GM12878 (cell line): ENCODE data around the gene PKHD1. TPM values are rescaled to one million over a fixed set of nuclear protein-coding genes. Genes with fewer than 3 reads are reported as not detected.

ENCODE experiments used
- ATAC-seq: fragments of 200-7000 bp; cut with Tn5 transposase; 3 replicates; pipeline ENCODE4 v1.9.1; 2020; ENCODE audit warnings: mild to moderate bottlenecking, moderate library complexity
- BruUV-seq: library from RNA; stranded (reverse); fragments of 400-500 nt; replicated peaks from 2 replicates; lab custom pipeline; 2021; lab: Mats Ljungman, UMichigan
- CTCF ChIA-PET: fragments of 300-600 bp; sonication (Branson Sonifier 250); formaldehyde crosslinking; extraction: SDS; loops from one replicate; lab custom pipeline; 2021; ENCODE audit warnings: inconsistent platforms; lab: Yijun Ruan, JAX
- POLR2A ChIA-PET: fragments of 350-600 bp; formaldehyde crosslinking; extraction: SDS; loops from one replicate; lab custom pipeline; 2021; ENCODE audit warnings: inconsistent platforms; lab: Charles Lee
- RAD21 ChIA-PET: fragments of 300-600 bp; sonication (Branson Sonifier 250); formaldehyde crosslinking; loops from one replicate; lab custom pipeline; 2023; ENCODE audit warnings: antibody characterized with exemption; ENCODE audit not compliant: unreplicated experiment; lab: Charles Lee
- SMC1A ChIA-PET: fragments of 300-600 bp; sonication (Branson Sonifier 250); formaldehyde crosslinking; loops from one replicate; lab custom pipeline; 2023; ENCODE audit not compliant: unreplicated experiment, uncharacterized antibody; lab: Charles Lee
- DNase-seq: peaks from one replicate; pipeline ENCODE4 v3.0.0-alpha.2; 2011; ENCODE audit warnings: low read depth, low spot score
- FAIRE-seq: peaks from 3 replicates; lab custom pipeline; 2011; peaks lifted over from hg19 to GRCh38; lab: Jason Lieb, UNC
- H2AFZ ChIP-seq: 2 replicates; pipeline ENCODE4 v1.6.0; 2011; ENCODE audit warnings: low read depth, low read length, control low read depth; ENCODE audit not compliant: control insufficient read depth
- H3K27ac ChIP-seq: 2 replicates; pipeline ENCODE4 v1.5.1; 2011; ENCODE audit warnings: control low read depth; ENCODE audit not compliant: control insufficient read depth, insufficient read depth
- H3K27me3 ChIP-seq, 2 experiments: replicated peaks in 1 of 2; 2 replicates each; pipeline versions ENCODE4 v1.6.0 to v1.6.1; 2011; ENCODE audit warnings: low read length in 1 of 2; ENCODE audit not compliant: control insufficient read depth in 2 of 2, insufficient read depth in 2 of 2
- H3K36me3 ChIP-seq, 2 experiments: 2 replicates each; pipeline ENCODE4 v1.5.1; 2011; ENCODE audit warnings: low read length in 1 of 2; ENCODE audit not compliant: control insufficient read depth in 2 of 2, insufficient read depth in 2 of 2
- H3K4me1 ChIP-seq: 2 replicates; pipeline ENCODE4 v1.6.1; 2011; ENCODE audit warnings: mild to moderate bottlenecking, low read length, moderate library complexity, mixed read lengths; ENCODE audit not compliant: control insufficient read depth, insufficient read depth
- H3K4me2 ChIP-seq: 2 replicates; pipeline ENCODE4 v1.6.0; 2011; ENCODE audit warnings: control low read depth; ENCODE audit not compliant: control insufficient read depth, insufficient read depth
- H3K4me3 ChIP-seq: fragments of 200-600 bp; sonication (generic); 2 replicates; pipeline ENCODE4 v1.5.1; 2016
- H3K79me2 ChIP-seq: 2 replicates; pipeline ENCODE4 v1.6.0; 2011; ENCODE audit warnings: low read length; ENCODE audit not compliant: control insufficient read depth, insufficient read depth
- H3K9ac ChIP-seq: 2 replicates; pipeline ENCODE4 v1.8.0; 2011; ENCODE audit warnings: low read length, control low read depth, mixed read lengths; ENCODE audit not compliant: control insufficient read depth, insufficient read depth
- H3K9me3 ChIP-seq: replicated peaks from 3 replicates; pipeline ENCODE4 v1.5.1; 2011; ENCODE audit warnings: mild to moderate bottlenecking, low read length; ENCODE audit not compliant: control insufficient read depth, insufficient read depth
- H4K20me1 ChIP-seq: 2 replicates; pipeline ENCODE4 v1.6.0; 2011; ENCODE audit not compliant: control insufficient read depth, insufficient read depth
- CHD4 ChIP-seq: fragments of 200-600 bp; sonication (generic); IDR thresholded peaks from 2 replicates; pipeline ENCODE4 v1.6.1; 2016; ENCODE audit warnings: mild to moderate bottlenecking
- LARP7 ChIP-seq: fragments of 450-650 bp; IDR thresholded peaks from 2 replicates; pipeline ENCODE4 v1.6.1; 2017; ENCODE audit warnings: mild to moderate bottlenecking
- ZNF592 ChIP-seq: fragments of 450-650 bp; IDR thresholded peaks from 2 replicates; pipeline ENCODE4 v1.6.1; 2017; ENCODE audit warnings: mild to moderate bottlenecking, moderate library complexity
- WGBS: methylation state at CpG from one replicate; pipeline ENCODE4 v1.1.6; 2016; ENCODE audit warnings: low lambda C conversion rate; ENCODE audit not compliant: insufficient replicate concordance, insufficient coverage; ENCODE audit errors: missing lambda C conversion rate; 5-methylcytosine and 5-hydroxymethylcytosine counted together
- in situ Hi-C: fragments of 300-500 bp; cut with MboI; formaldehyde crosslinking; loops from 9 replicates; pipeline ENCODE4 v1.14.3; 2018; ENCODE audit warnings: mixed read lengths
- intact Hi-C: fragments of 100-400 bp; cut with micrococcal nuclease; formaldehyde crosslinking; loops from one replicate; pipeline ENCODE4 v1.14.2; 2022; ENCODE audit not compliant: unreplicated experiment
- polyA plus RNA-seq, 11 experiments: library from polyadenylated mRNA; depleted of rRNA in 4 of 11; unstranded in 6 of 11; stranded (reverse) in 5 of 11; fragments of >200 nt; fragmentation: Nextera tagmentation in 4 of 11; fragmentation: Illumina TruSeq in 1 of 11; extraction: Ambion mirVana in 4 of 11; extraction: Trizol in 1 of 11; gene quantifications; 1 replicate in 1 of 11; 2 replicates in 10 of 11; pipeline versions ENCODE4 v1.2.1 to v1.2.3, GENCODE V29; 2011 to 2016; ENCODE audit warnings: inconsistent platforms in 2 of 11, missing spikeins in 2 of 11, low read depth in 1 of 11
- total RNA-seq, 4 experiments: library from RNA; depleted of rRNA in 3 of 4; stranded (reverse); fragments of >200 nt in 3 of 4; fragmentation: Illumina TruSeq in 1 of 4; extraction: Trizol in 1 of 4; gene quantifications; 2 replicates each; pipeline versions ENCODE4 v1.2.1 to v1.2.3, GENCODE V29; 2013 to 2021

The PKHD1 gene
- total and polyA plus RNA-seq, 10 of the 15 experiments (the other 5 are each of a cell fraction or from before 2014, with no cell fraction given): under 0.01 to 0.90 (median 0.02) TPM; not detected in 1

- ChIA-PET SMC1A (interaction anchor here (1.5 kb wide), 2 partner anchors 15 to 18 kb away, joined by 4 read pairs; no protein-coding TSS in a partner anchor), RAD21 (no interaction called here), CTCF (interaction anchor here (0.8 kb wide), 1 partner anchor 467 kb away, joined by 3 read pairs; no protein-coding TSS in a partner anchor), POLR2A (no interaction called here)
- Histone ChIP-seq H3K36me3 (no peaks in the 10 kb centered on the region), H3K9me3 (no peaks in the 10 kb centered on the region), H3K27ac (no peak overlapping the region), H3K4me2 (no peak overlapping the region), H4K20me1 (no peaks in the 10 kb centered on the region), H2AFZ (no peak overlapping the region), H3K27me3 (no peaks in the 10 kb centered on the region), H3K79me2 (no peaks in the 10 kb centered on the region), H3K4me1 (no peaks in the 10 kb centered on the region), H3K9ac (no peak overlapping the region), H3K4me3 (no peak overlapping the region)
- no peak for FAIRE-seq
- BruUV-seq: no TSS peak
- DNase-seq: no peak
- intact Hi-C loops (no loop called here), in situ Hi-C loops (no loop called here)
- no peak for TF ChIP-seq ZNF592
- no peak for TF ChIP-seq CHD4
- no peak for TF ChIP-seq LARP7
- no peak for ATAC-seq
- 29% methylated on average over 3 of the region's 3 CpGs for WGBS
Observed at GRCh38 chr6:51584163-51584562, 503.2 kb downstream of the PKHD1 start.
